HL-60 (cell line): Measurements from ENCODE around the gene R3HDM2.
"Not testable (repeated sequence)": the region's sequence is repeated elsewhere in the genome, so short reads cannot be mapped to it uniquely, and the experiment has no call there.

Experiments
- DNase-seq, 2 experiments: peaks; one replicate each; pipeline ENCODE4 v3.0.0-alpha.2; 2010 to 2020; ENCODE audit warnings: low read depth in 1 of 2, low spot score in 1 of 2
- H3K27ac ChIP-seq: fragments of 250-450 bp; sonication (Bioruptor Pico); replicated peaks from 2 replicates; pipeline ENCODE4 v1.5.1; 2020; ENCODE audit warnings: mild to moderate bottlenecking, moderate library complexity
- H3K27me3 ChIP-seq: fragments of 250-450 bp; sonication (Bioruptor Pico); 2 replicates; pipeline ENCODE4 v1.5.1; 2021; ENCODE audit warnings: mild to moderate bottlenecking, moderate library complexity; ENCODE audit not compliant: insufficient read depth, poor library complexity, severe bottlenecking
- H3K4me3 ChIP-seq: replicated peaks from 2 replicates; pipeline ENCODE4 v1.5.1; 2011; ENCODE audit warnings: mild to moderate bottlenecking, control low read depth, low read length; ENCODE audit not compliant: insufficient read depth
- CTCF ChIP-seq: IDR thresholded peaks from one replicate; pipeline ENCODE4 v1.5.1; 2011; ENCODE audit warnings: low read length, control low read depth, inconsistent platforms; ENCODE audit not compliant: insufficient read depth
- GABPA ChIP-seq: IDR thresholded peaks from 2 replicates; pipeline ENCODE4 v1.6.1; 2012; ENCODE audit warnings: low read depth
- POLR2AphosphoS5 ChIP-seq: IDR thresholded peaks from 2 replicates; pipeline ENCODE4 v1.6.1; 2012; ENCODE audit warnings: low read depth
- REST ChIP-seq: IDR thresholded peaks from 2 replicates; pipeline ENCODE4 v1.6.1; 2012; ENCODE audit warnings: low read depth; ENCODE audit not compliant: insufficient replicate concordance
- SPI1 ChIP-seq: IDR thresholded peaks from 2 replicates; pipeline ENCODE4 v1.6.1; 2012; ENCODE audit warnings: low read depth, mild to moderate bottlenecking, borderline replicate concordance

R3HDM2 gene

GRCh38 chr12:57300961-57301584 is 129.8 kb downstream of the R3HDM2 start:
- DNase-seq = no peak
- Histone ChIP-seq H3K4me3 (no peak overlapping the region), H3K27ac (no peak overlapping the region), H3K27me3 (no peaks in the 10 kb centered on the region)
- TF ChIP-seq SPI1 = no peak

- no peak overlapping the region for H3K27ac ChIP-seq
- DNase-seq = no peak
- no peak overlapping the region for H3K4me3 ChIP-seq
- H3K27me3 ChIP-seq = no peaks in the 10 kb centered on the region
- TF ChIP-seq REST (no peak), GABPA (no peak), CTCF (no peak), SPI1 (no peak), POLR2AphosphoS5 (no peak)
These were observed 131.3 kb downstream of the R3HDM2 start for GRCh38 chr12:57299514-57300016.

- no peak for DNase-seq
- Histone ChIP-seq H3K27ac (no peak overlapping the region), H3K27me3 (no peaks in the 10 kb centered on the region), H3K4me3 (no peak overlapping the region)
- TF ChIP-seq REST (no peak), CTCF (no peak), POLR2AphosphoS5 (no peak), SPI1 (no peak), GABPA (no peak)
These were observed 134.6 kb downstream of the R3HDM2 start for GRCh38 chr12:57296291-57296690.

- H3K27me3 ChIP-seq, DNase-seq, H3K27ac ChIP-seq, H3K4me3 ChIP-seq: not testable (repeated sequence)
These were observed 148.8 kb downstream of the R3HDM2 start for GRCh38 chr12:57282073-57282472.
